Adrenal gland (tissue), 12 donors: ENCODE results near the gene CPXM1. TPM values are rescaled to one million over a fixed set of nuclear protein-coding genes. Genes with fewer than 3 reads are reported as not detected.

Experiments
- DNase-seq, 7 donors: peaks; one replicate each; pipeline ENCODE4 v3.0.0-alpha.2; 2019 to 2020
- H3K27ac ChIP-seq, 5 donors: fragments of 200-600 bp; sonication (generic) in 4 of 5; 1 replicate in 3 of 5; 2 replicates in 2 of 5; pipeline versions ENCODE4 v1.5.1 to v1.8.0; 2016 to 2020; ENCODE audit warnings: mild to moderate bottlenecking in 1 of 5
- H3K27me3 ChIP-seq: fragments of 200-600 bp; 2 replicates; pipeline ENCODE4 v1.8.0; 2021
- H3K36me3 ChIP-seq, 2 donors: fragments of 200-600 bp; replicated peaks in 1 of 2; 1 replicate in 1 of 2; 2 replicates in 1 of 2; pipeline versions ENCODE4 v1.5.1 to v1.8.0; 2018 to 2022
- H3K4me1 ChIP-seq, 2 donors: fragments of 200-600 bp; replicated peaks in 1 of 2; 1 replicate in 1 of 2; 2 replicates in 1 of 2; pipeline versions ENCODE4 v1.5.1 to v1.8.0; 2018 to 2021
- H3K4me3 ChIP-seq, 4 donors: fragments of 200-600 bp; sonication (generic) in 3 of 4; one replicate each; pipeline ENCODE4 v1.5.1; 2016 to 2018
- H3K9me3 ChIP-seq, 3 donors: fragments of 200-600 bp; sonication (generic) in 1 of 3; replicated peaks in 1 of 3; 1 replicate in 2 of 3; 2 replicates in 1 of 3; pipeline versions ENCODE4 v1.5.1 to v1.8.0; 2016 to 2021
- POLR2A ChIP-seq, 2 donors: fragments of 450-650 bp; IDR thresholded peaks; one replicate each; pipeline ENCODE4 v1.6.1; 2017; ENCODE audit warnings: antibody characterized with exemption in 2 of 2, mild to moderate bottlenecking in 2 of 2, moderate library complexity in 1 of 2
- WGBS, 4 donors: extraction: QIAGEN DNeasy Blood & Tissue Kit in 2 of 4; methylation state at CpG; one replicate each; pipeline versions ENCODE4 v1.1.5 to v1.1.7; 2013 to 2017; 5-methylcytosine and 5-hydroxymethylcytosine counted together
- intact Hi-C, 2 donors: fragments of 100-400 bp; cut with DNase I; formaldehyde crosslinking; loops; one replicate each; pipeline versions ENCODE4 v1.14.1 to v1.15.0; 2022 to 2023
- polyA plus RNA-seq, 3 donors: library from polyadenylated mRNA; stranded (reverse); fragments of 200-250 nt in 2 of 3; fragments of 350-450 nt in 1 of 3; fragmentation: Illumina TruSeq in 1 of 3; extraction: RNeasy Lipid Tissue Mini Kit (QIAGEN cat#74804) in 1 of 3; gene quantifications; one replicate each; pipeline ENCODE4 v1.2.3, GENCODE V29; 2013 to 2014
- total RNA-seq, 9 donors: library from RNA; depleted of rRNA in 4 of 9; stranded (reverse); fragments of >200 nt in 4 of 9; fragments of 120-200 nt in 1 of 9; fragmentation: NEBNext Ultra II Directional in 1 of 9; extraction: Animal tissue kit (Norgen Biotek cat#: 25700) in 1 of 9; gene quantifications; one replicate each; pipeline versions ENCODE4 v1.1.0 to v1.2.4, GENCODE V29; 2013 to 2023
- TF ChIP-seq, protein P1 (sequence below), 6 experiments: fragments of 450-650 bp in 4 of 6; fragments of 200-600 bp in 2 of 6; sonication (generic) in 1 of 6; IDR thresholded peaks; 1 replicate in 5 of 6; 2 replicates in 1 of 6; pipeline versions ENCODE4 v1.5.1 to v1.8.0; 2016 to 2021; ENCODE audit warnings: antibody characterized with exemption in 6 of 6, mild to moderate bottlenecking in 2 of 6, moderate library complexity in 1 of 6
- donor health status: healthy with polysubstance abuse.
- donor health status: Bipolar disorder and iron deficiency.
- donor health status: DM: yes; HTN: yes; CAD: no.
- donor health status: DM: no; HTN: no; CAD: no.
- donor health status: DM: no; HTN: no; CAD: no.
- donor health status: DM: yes; HTN: yes; CAD: no.

CPXM1 gene
- total and polyA plus RNA-seq, 12 donors = 2.5 to 21.8 (median 11.2) TPM

DNA sequence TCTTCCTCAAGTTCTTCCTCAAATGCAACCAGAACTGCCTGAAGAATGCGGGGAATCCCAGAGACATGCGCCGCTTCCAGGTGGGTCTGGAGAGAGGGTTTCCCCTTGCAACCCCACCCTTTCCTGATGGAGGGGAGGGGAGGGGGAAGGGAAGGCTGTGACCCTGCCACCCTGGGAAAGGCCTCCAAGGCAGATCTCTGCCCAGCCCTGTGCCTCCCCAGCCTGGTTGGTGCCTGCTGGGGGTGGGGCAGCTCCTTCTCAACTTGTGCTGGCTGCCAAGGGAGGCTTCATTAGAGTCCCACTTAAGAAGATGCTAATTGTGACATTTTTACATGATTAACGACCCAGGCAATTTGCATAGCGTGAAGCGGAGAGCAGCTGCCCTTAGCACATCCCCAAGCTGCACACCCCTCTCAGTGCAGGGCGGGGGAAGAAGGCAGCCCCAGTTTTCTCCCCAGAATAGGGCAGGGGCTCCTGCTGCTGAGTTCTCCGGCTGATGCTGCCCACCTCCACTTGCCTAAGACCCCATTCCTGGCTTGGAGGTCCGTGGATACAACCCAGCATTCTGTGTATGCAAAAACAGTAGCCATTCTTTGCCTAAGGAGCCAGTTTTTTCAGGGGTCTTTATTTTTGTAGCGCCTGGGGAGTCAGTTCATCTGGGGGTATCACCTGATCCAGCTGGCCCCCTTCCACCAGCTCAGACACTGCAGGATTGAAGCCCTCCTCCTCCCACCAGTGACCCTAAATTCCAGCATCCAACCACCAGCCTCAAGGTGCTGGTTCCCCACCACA is 51.7 kb downstream of the CPXM1 start:
- Histone ChIP-seq H3K4me1 (peaks cover 8 to 22% of the 10 kb centered on the region in 2 donors), H3K27me3 (peaks cover 12% of the 10 kb centered on the region), H3K36me3 (no peaks in the 10 kb centered on the region), H3K4me3 (no peak overlapping the region), H3K9me3 (no peaks in the 10 kb centered on the region), H3K27ac (no peak overlapping the region)
- DNase-seq = peak in 2 of 7 donors; percentile 10 to 24
- intact Hi-C loops = no loop called here
- TF ChIP-seq POLR2A (IDR thresholded peaks at IDR 0.05) = no peak
- TF ChIP-seq, protein P1, sequence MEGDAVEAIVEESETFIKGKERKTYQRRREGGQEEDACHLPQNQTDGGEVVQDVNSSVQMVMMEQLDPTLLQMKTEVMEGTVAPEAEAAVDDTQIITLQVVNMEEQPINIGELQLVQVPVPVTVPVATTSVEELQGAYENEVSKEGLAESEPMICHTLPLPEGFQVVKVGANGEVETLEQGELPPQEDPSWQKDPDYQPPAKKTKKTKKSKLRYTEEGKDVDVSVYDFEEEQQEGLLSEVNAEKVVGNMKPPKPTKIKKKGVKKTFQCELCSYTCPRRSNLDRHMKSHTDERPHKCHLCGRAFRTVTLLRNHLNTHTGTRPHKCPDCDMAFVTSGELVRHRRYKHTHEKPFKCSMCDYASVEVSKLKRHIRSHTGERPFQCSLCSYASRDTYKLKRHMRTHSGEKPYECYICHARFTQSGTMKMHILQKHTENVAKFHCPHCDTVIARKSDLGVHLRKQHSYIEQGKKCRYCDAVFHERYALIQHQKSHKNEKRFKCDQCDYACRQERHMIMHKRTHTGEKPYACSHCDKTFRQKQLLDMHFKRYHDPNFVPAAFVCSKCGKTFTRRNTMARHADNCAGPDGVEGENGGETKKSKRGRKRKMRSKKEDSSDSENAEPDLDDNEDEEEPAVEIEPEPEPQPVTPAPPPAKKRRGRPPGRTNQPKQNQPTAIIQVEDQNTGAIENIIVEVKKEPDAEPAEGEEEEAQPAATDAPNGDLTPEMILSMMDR (IDR thresholded peaks at IDR 0.05) = no peak
- WGBS, 4 donors = 71 to 79% (median 73%) methylated on average over 7 to 10 of the region's 10 CpGs

DNA sequence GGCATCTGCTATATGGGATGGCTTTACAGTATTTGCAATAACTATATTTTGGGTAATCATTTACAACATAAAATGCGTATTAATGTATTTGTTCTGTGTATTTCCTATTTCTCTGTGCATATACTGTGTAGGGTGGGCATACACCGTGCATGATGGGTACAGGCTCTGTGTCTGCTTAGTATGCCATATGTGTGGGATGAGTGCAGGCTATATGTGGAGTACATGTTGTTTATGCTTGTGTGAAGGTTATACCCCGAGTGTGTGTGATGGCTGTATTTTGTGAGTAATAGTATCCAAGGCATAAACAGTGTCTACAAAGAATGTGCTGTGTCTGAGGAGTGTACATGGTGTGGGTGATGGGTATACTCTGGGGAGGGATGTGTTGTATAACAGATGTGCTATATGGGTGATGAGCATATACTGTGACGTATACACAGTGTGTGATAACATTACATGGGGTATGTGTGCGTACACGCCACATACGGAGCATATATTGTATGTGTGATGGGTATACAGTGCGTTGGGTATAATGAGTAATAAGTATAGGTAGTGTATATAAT is 52.7 kb downstream of the CPXM1 start:
- 78 to 90% (median 87%) methylated on average over 8 of the region's 8 CpGs for WGBS, 4 donors
- intact Hi-C loops = no loop called here
- TF ChIP-seq, protein P1 (IDR thresholded peaks at IDR 0.05) = no peak
- no peak for TF ChIP-seq POLR2A (IDR thresholded peaks at IDR 0.05)
- DNase-seq = peak in 2 of 7 donors; percentile 2 to 24
- no peaks in the 10 kb centered on the region for H3K36me3 ChIP-seq
- peaks cover 2% of the 10 kb centered on the region for H3K27me3 ChIP-seq
- H3K9me3 ChIP-seq = no peaks in the 10 kb centered on the region
- no peak overlapping the region for H3K27ac ChIP-seq
- peaks cover 6 to 20% of the 10 kb centered on the region in 2 donors for H3K4me1 ChIP-seq
- no peak overlapping the region for H3K4me3 ChIP-seq

DNA sequence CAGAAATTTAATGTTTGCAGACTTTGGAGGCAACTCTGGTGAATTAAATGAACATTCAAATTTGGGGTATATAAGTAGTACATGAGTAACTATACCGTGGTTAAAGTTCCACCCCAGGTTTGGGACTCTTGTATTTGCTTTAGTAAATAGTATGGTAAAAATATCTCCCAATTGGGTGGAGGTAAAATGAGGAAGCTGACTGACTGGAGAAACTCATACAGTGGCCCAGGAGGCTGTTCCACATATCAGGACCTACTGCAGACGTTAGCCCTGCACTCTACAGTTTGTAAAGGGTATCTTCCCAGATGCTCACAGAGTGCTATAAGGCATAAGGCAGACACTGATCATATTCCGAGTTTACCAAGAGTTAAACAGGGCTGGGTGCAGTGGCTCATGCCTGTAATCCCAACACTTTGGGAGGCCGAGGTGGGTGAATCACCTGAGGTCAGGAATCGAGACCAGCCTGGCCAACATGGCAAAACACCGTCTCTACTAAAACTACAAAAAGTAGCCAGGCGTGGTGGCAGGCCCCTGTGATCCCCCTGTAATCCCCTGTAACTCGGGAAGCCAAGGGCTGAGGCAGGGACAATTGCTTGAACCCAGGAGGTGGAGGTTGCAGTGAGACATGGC is 53.7 kb downstream of the CPXM1 start:
- Histone ChIP-seq H3K4me1 (peaks cover 0 to 13% of the 10 kb centered on the region in 2 donors), H3K9me3 (no peaks in the 10 kb centered on the region), H3K36me3 (no peaks in the 10 kb centered on the region), H3K4me3 (no peak overlapping the region), H3K27me3 (no peaks in the 10 kb centered on the region), H3K27ac (no peak overlapping the region)
- peak in 2 of 7 donors; percentile 6 to 15 for DNase-seq
- 72 to 82% (median 75%) methylated on average over 5 to 8 of the region's 8 CpGs for WGBS, 4 donors
- no peak for TF ChIP-seq POLR2A (IDR thresholded peaks at IDR 0.05)
- intact Hi-C loops = no loop called here

DNA sequence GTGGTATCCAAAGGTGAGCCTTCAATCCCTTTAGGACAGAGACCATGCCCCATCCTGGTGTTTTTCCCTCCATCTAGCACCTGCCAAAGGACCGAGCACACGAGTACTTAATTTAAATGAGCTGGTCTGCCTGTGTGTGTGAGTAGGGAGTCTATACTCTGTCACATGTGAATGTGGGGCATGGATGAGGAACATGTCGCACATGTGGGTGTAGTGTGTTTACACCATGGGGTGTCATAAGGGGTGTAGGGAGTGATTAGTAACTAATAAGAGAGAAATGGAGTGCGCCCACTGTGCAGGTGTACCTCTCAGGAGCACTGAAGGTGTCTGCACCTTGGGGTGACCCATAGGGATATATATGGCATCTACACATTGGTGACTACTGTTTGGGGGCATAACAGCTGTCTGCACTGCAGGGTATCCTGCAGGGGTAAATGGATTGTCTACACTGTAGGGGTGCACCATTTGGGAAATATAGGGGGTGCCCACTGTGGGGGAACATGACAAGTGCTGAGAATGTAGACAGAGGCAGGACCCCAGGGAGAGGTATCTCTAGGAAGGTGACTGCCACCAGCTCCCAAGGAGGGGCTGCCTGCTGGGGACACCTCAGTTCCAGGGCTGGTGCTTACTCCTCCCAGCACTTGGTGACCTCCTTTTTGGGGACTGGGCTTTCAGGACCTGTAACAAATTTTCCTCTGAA is 54.3 kb downstream of the CPXM1 start:
- no peaks in the 10 kb centered on the region for H3K9me3 ChIP-seq
- H3K27me3 ChIP-seq = no peaks in the 10 kb centered on the region
- DNase-seq = peak in 2 of 7 donors; percentile 5 to 28
- TF ChIP-seq, protein P1 (IDR thresholded peaks at IDR 0.05) = no peak
- TF ChIP-seq POLR2A (IDR thresholded peaks at IDR 0.05) = no peak
- 92 to 100% (median 93%) methylated on average over 4 of the region's 4 CpGs for WGBS, 4 donors
- no peak overlapping the region for H3K4me3 ChIP-seq
- H3K36me3 ChIP-seq = no peaks in the 10 kb centered on the region
- peaks cover 0 to 7% of the 10 kb centered on the region in 2 donors for H3K4me1 ChIP-seq
- H3K27ac ChIP-seq = no peak overlapping the region
- intact Hi-C loops = no loop called here
